ENCODE results near the gene DOCK2.

Gene DOCK2

DNA sequence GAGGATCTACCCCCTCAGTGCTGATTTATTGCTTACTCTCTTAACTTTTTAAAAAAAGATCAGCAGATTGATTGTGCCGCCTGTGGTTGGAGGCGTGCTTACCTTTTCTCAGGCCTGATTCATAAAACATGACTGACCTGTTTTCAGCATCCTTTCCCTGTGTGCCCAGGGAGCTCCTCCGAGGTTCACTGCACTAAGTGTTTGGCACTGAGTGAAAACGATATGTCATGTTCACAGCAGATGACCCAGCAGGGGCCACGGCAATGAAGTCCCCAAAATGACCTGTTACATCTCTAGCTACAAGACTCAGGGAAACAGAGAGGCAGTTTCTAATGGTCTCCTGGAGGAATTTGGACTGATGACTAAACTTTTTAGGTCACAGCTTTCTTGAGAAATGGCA lies 273.3 kb downstream of the DOCK2 start:
- no peak for DNase-seq

DNA sequence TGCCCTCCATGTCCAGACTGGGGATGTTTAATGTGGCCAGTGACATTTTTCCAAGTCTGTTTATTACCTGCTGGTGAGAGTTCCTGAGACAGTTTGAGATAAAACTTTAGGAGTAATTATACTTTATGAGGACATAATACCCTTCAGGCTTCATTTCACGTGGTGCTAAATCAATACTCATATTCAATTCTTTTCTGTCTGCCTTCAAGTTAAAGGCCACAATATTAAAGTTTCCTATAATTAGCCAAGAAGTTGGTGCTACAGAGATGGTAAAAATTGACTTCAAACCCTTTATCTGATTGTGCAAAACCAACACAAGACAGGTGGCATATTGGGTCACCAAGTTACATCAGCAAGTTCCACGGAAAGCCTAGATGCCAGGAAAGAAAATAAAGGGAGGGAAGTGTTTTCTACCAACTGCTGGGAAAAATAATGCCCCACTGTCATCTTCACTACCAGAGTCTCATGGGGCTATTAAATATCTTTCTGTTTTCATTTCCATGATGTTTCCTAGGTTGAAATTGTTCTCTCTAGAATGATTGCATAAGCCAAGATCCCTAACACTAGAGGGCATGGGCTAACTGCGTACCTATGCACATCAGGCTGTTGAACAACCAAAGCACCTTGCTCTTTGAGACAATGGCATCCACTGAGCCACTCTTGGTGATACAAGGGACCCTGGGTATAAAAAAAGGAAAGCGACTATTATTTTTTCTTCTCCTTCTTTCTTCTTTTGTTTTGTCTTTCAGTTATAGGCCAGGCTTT lies 274.6 kb downstream of the DOCK2 start:
- DNase-seq: no peak

DNA sequence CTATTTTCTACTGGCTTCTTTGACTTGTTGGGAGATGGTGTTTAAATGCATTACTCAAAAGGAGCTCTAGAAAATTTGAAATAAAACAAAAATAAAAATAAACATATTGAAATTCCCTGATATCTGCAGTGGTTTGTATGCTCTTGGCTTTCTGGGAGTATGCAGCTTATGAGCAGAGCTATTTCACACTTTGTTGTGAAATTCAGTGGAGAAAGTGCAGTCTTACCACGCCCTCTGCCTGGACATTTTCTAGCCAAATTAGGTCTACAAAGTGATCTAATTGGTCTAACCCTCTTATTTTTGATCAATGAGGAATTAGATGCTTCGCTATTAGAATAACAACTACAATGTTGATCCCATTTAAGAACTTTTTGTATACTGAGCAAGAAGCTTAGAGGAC lies 276.4 kb downstream of the DOCK2 start:
- no peak for DNase-seq

DNA sequence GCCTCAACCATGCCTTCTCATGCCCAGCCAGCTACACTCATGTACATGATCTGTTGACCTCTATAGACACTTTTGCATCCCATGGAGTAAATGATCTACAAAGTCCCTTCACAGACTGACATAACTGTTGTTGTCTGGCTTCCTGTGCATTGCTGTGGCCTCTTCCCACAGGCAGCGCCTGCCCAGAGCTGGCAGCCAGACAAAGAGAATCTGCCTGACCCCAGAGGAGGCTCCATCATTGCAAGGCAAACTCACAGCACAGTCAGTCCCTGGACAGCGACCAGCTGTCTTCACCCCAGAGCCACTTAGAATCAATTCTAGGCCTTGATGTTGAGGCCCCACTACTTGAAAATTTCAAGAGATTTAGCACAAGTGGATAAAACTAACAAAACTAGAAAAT lies 277.7 kb downstream of the DOCK2 start:
- DNase-seq: no peak

DNA sequence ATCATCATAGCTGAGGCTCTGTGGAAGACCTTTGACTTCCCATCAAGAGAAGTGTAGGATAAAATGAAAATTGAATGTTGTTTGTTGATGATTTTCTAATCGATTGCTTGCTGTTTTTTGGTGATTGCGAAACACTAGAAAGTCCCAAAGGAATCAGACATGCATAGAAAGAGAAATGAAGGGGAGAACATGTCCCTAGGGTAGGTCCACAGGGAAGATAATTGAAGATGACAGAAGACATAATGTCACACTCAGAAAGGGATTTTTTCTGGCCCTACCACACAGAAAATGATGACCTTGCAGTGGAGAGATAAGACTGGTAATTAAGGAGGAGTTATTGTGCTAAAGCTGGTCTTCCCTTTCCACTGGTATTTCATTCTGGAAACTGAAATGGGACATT lies 280.4 kb downstream of the DOCK2 start:
- no peak for DNase-seq

DNA sequence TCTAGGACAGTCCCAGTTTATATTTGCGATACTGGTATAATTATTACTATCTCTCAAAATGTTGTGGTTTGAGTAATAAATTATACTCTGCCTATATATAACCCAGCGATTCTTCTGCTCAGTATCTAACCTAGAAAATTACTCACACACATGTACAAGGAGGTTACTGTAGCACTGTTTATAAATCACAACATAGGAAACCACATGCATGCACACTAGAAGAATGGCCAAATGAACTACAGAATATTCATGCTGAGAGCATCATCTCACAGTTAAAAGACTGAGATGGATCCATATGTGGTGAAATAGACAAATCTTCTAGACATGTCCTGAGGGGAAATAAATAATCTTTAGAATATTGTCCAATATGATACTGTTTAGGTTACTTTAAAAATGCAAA lies 281.2 kb downstream of the DOCK2 start:
- no peak for DNase-seq

DNA sequence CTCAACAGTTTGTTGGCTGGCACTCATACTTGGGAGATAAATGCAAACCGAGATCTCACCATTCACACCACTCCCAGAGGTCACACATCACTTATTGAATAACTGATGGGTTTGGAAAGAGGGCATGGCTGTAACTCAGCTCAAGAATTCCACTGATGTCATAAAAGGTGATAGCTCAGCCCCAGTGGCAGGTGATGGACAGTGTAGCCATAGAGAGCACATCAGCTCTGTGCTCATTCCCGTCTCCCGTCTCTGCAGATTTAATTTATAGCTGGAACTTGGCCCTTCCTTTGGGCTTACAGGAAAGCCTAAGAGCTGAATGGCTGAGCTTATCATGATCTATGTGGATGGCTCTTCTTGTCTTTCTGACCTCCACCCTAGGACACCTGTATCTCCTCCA lies 283.4 kb downstream of the DOCK2 start:
- no peak for DNase-seq

DNA sequence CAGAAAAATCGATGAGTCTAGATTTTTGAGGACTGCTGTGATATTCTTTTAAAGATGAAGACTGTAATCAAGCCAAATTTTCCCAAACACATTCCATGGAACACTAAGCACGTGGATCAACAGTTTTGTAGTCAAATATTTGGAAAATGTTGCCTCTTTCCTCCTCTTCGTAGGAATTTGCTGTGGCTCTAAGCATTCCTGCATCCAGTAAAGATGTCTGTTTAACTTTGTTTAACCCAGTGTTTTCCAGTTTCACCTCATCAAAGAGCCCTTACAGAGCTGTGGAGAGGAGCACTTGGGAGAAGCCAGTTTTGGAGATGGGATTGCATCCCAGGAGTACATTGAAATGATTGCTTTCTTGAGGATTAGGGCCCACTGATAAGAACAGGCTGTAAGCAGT lies 284.3 kb downstream of the DOCK2 start:
- no peak for DNase-seq

DNA sequence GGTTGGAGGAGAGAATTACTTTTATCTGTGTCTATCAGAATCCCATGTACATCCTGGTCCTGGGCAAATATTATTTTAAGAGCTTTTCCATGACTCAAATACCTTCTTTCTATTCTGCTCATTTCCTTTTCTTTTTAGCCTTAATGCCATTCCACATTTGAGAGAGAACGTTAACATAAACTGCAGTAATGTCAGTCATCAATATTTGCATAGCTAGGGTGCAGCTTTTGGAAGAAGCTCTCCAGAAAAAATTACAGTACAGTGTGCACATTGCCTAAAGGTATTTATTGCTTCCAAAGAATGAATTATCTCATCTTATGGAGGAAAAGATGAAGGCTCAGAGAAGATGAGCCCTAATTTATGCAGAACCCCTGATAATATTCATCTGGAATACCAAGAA lies 284.9 kb downstream of the DOCK2 start:
- DNase-seq: no peak

DNA sequence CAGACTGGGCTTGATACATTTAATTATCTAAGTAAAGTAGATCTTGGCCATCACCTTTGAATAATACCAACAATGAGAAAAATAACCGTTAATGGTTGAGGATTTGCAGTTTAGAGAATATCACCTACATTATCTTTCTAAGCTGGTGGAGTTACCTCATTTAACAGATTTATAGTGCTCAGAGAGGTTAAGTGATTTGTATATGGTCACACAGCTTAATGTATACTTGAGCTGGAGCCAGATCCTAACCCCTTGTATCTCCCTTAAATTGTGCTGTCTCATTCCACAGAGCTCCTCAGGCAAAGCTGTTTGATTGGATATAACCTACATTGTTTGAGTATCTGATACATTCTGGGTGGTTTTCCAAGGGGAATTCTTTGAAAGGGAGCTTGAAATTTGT lies 285.4 kb downstream of the DOCK2 start:
- DNase-seq: no peak

DNA sequence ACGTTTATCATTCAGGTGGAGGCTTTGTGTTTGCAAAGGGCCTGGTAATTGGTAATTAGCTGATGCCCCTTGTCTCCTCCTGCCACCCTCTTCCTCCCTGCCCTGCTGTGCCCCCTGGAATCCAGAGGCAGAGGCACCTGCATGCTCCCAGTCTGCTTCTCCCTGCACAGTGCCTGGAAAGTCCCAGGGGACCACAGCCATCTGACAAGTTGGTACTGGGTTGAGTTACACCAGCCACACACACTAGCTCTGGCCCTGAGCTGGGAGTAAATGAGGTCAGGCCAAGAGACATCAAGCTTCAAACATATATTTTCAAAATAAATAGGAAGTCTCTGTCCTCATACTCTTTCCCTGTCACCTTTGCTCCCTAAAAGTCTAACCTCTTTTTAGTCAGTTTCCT lies 286.9 kb downstream of the DOCK2 start:
- DNase-seq: no peak

DNA sequence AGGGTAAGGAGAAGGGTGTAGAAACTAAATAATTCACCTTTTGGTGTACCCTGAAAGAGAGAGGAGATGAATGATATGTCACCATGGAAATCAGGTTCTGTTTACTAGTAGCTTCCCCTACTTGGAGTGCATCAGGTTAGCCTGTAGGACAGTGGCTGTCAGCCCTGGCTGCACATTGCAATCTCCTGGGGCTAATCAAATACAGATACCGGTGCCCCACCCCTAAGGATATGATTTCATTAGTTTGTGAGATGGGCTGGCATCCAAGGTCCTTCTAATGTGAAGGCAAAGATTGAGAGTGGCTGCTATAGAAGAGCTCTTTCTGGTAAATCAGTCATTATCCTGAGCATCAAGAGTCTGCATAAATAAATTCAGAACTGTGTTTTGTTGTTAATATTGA lies 296.1 kb downstream of the DOCK2 start:
- no peak for DNase-seq

DNA sequence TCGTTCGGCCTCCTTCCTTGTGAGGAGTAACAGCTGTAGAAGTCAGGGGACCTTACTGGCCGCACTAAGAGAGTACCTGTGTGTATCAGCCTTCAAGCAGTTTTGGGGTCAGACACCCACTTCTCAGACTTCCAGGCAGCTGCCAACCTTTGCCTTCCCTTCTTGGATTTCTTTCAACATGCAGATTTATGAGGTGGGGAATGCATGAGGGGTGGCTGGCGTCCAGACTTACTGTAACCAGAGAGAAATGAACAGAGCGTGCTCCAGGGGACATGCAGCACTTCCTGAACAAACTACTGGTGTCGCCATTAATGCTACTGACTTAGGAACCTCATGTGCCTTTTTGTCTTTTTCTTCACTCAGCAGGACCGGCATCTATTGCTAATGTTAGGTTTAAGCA lies 296.5 kb downstream of the DOCK2 start:
- DNase-seq: no peak

DNA sequence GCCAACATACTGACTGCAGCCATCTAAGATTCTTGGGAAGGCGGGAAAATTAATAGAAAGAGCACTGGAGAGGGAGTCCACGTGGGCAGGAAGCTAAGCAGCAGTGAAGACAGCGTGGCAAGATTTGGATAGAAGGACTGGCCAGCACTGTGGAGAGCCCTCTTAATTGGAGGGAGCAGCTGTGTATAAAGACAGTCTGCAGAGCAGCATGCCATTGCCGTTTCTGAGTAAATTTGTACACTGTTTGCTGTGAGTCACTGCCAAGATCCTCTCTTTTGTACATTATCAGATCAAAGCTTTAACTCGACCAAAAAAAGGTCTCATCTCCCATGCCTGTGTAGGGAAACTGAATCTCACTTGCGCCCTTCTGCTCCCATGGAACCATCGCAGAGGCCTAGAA lies 297.9 kb downstream of the DOCK2 start:
- no peak for DNase-seq

DNA sequence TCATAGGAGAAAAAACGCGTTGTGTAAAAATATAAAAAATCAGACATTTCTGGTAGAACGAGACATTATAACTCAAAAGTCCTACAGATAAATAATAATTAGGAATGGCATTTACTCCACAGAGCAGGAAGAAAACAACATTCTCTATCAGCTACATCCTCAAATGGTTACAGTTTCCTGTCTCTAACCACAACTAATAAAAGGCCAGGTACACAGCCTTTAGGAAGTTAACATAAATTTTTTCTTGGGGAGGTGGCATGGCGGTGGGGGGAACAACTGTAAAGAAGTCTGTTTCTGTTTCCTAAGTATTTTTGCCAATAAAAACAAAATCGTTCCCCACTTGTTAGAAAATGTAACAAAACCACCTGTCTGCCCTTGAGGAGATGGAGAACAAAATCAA lies 298.7 kb downstream of the DOCK2 start:
- no peak for DNase-seq

DNA sequence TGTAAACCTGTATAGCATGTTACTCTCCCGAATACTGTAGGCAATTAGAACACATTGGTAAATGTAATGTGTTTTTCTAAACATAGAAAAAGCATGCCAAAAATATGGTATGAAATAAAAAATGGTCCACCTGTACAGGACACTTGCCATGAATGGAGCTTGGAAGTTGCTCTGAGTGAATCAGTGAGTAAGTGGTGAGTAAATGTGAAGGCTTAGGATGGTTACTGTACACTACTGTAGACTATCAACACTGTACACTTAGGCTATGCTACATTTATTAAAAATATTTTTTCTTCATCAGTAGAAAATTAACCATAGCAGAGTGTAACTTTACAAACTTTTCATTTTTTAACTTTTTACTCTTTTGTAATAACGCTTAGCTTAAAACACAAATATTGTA lies 301.4 kb downstream of the DOCK2 start:
- no peak for DNase-seq

DNA sequence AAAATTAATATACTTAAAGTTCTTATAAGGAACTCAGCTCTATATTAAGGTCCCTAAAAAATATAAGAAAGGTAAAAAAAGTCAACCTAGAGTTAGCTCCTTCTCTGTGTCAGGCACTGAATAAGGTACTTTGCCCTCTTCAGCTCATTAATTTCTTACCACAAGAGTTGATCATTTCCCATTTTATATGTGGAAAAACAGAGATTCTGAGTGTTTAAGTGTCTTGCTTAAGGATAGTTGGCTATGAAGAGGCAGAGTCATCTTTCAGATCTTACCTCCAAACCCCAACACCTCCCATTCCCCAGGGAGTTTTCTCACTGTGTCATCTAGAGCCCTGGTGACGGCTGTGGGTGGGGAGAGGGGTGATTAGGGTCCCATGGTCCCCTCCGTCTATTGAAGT lies 302.7 kb downstream of the DOCK2 start:
- DNase-seq: no peak

DNA sequence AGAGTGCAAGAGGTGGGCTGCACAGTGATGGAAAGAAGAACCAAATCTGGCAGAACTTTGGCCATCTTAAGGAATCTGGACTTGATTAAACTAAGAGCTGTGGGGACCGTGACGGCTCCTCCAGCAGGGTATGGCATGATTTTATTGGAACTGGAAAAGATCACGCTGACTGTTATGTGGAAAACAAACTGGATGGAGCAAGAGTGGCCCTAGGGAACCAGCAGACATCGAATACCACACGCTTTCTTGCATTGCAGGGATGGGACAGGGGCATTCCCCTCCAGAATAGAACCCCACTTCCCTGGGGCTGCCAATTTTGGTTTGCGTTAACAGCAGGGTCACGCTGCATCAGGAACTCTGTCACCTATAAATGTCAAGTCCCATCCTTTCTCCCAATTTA lies 304.5 kb downstream of the DOCK2 start:
- DNase-seq: no peak

DNA sequence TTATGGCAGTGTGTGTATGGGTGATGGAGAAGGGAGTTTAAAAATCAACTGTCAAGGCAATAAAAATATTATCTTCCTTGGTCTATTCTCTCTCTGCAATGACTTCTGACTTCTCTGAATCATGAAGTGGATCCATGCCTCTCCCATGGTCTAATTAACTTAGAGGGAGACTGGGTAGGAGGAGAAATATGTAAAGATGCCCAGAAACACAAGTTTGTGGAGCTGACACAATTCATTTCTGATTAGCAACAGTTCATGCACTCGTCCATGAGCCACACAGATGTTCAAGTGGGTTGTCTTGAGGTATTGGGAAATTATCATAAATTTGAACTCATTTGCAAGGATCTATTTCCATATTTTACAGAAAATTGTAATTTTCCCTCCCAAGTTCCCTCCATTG lies 305.1 kb downstream of the DOCK2 start:
- DNase-seq: no peak

DNA sequence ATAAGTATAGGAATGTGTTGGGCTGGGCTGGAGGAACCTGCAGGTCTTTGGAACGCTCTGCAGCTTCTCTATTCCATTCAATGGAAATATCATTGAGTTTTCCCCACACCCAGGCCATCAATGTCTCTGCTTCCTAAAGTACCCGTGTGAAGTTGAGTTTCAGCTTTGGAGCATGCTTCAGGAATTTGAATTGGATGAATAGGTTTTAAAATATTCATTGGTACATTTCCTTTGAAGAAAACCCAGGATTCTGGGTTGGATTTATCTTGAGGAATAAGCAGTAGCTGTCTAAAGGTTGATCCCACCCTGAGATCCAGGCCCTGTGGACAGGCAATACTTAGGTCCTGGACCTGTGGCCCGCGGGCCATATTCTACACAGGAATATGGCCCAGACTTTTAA lies 306.0 kb downstream of the DOCK2 start:
- DNase-seq: no peak

DNA sequence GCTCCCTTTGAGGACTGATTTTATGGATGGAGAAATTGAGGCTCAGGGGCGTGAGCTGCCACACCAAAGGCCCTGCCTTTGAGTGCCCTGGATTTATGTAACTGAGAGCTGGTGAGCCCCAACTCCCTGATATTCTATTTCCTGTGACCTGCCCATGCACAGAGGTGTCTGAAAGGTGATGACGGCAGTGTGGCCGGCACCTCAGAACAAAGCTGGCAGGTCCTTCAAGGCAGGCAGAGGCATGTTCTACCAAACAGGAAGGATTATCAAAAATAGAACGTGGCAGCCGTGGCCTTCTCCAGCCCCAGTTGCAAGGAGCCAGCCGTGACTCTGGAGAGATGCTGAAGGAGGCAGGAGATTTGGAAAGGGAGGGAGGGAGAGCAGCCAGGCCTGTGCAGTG lies 307.0 kb downstream of the DOCK2 start:
- no peak for DNase-seq

DNA sequence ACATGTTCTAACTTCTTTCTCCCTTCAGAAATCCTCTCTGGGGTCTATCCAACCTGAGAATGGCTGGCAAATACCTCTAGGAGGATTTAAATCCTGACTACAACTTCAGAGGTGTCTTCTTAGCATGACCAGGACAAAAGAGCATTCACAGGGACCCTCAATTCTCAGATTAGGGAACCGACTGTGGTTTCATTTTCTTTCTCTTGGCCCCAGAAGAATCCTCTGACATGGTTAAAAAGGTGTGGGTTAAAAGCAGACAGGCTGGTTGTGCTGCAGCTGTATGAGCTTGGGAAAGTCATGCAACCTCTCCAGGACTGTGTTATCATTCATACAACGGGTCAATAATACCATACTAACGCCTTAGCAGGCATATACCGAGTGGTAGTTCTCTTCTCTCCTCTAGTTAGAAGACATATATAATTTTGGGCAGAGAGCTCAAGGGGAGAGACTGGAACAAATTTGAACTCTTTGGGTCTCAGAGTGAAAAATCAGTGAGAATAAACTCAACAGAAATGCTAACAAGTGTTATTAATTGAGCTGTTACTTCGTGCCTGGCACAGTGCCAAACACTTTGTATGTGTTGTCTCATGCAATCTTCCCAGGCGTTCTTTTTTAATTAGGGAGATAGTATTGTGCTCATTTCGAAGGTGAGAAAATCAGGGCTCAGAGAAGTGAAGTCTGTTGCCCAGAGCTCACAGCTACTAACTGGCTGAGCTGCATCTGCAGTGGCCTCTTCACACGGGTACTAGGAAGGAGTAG lies 308.0 kb downstream of the DOCK2 start:
- no peak for DNase-seq

DNA sequence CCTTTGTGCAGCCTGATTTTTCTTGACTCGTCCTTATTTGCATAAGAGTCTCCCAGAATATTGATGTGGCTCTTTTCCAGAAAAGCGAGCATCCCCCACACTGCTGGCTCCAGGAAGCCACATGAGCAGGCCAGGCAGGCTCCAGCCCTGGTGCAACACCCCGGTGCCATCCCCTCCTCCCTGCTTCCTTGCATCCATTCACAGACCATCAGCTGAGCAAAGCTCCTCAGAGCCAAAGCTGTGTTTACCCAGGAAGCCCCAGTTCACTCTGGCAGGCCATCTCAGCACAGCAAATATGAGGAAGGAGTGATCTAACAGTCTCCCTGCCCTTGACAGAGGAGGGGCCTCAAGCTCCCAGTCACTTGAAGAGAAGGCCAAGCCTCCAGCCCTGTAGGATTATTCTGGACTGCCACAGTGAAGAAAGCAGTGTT lies 308.8 kb downstream of the DOCK2 start:
- DNase-seq: no peak

DNA sequence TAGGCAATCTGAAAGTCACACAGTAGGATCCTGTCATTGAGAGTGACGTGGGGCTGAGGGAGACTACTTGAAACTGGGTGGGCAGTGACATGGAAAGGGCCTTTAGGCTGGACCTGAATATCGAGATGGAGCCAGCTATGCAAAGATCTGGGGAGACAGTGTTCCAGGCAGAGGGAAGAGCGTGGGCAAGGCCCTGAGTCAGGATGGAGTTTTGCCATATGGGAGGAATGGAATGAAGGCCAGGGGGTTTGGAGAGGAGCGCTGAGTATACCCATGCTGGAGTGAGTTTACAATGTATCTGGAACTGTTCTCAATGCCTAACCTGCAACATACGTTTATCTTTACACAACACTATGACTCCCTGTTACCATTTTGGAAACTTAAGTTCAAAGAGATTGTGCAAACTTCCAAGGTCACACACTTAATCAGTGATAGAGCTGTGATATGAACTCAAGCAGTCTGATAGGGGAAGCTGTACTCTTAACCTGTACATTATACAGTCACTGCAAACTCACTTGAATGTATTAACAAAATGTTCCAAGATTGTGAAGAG lies 309.7 kb downstream of the DOCK2 start:
- no peak for DNase-seq
